ENCODE data around the gene SYNPO. TPM values are rescaled to one million over a fixed set of nuclear protein-coding genes. Genes with fewer than 3 reads are reported as not detected.

Gene SYNPO
- total and polyA plus RNA-seq, 5 donors from 2014 or later, result 0.07 TPM; not detected in 4

GRCh38 chr5:150598006-150598405, 42.5 kb upstream of the SYNPO start:
- no peak overlapping the region for H3K4me3 Mint-ChIP-seq
- H3K27me3 ChIP-seq (ENCODE audit: control insufficient read depth, insufficient read depth, low read length), result no peaks in the 10 kb centered on the region
- H3K9me3 Mint-ChIP-seq, result no peaks in the 10 kb centered on the region
- H3K27ac Mint-ChIP-seq, result no peak overlapping the region
- no peaks in the 10 kb centered on the region for H3K36me3 Mint-ChIP-seq
- no peak overlapping the region for H3K4me3 ChIP-seq (ENCODE audit: low read depth, low read length)
- no peaks in the 10 kb centered on the region for H3K4me1 ChIP-seq (ENCODE audit: control insufficient read depth, insufficient read depth, low read length, poor library complexity, severe bottlenecking)
- no peaks in the 10 kb centered on the region for H3K36me3 ChIP-seq (ENCODE audit: control insufficient read depth, insufficient read depth, low read length)
- no peak for ATAC-seq (ENCODE audit: low read depth in 2 of 2)
- peaks cover 4% of the 10 kb centered on the region for H3K27me3 Mint-ChIP-seq
- no peak overlapping the region for H3K27ac ChIP-seq (ENCODE audit: insufficient read depth, low read length, poor library complexity, severe bottlenecking)
- no peaks in the 10 kb centered on the region for H3K4me1 Mint-ChIP-seq
- no peak for DNase-seq
- no peaks in the 10 kb centered on the region for H3K9me3 ChIP-seq (ENCODE audit: control insufficient read depth in 2 of 2, low read length in 2 of 2)

GRCh38 chr5:150598821-150599273, 41.6 kb upstream of the SYNPO start:
- Mint-ChIP-seq H3K27ac (no peak overlapping the region), H3K36me3 (no peaks in the 10 kb centered on the region), H3K9me3 (no peaks in the 10 kb centered on the region), H3K4me3 (no peak overlapping the region), H3K4me1 (no peaks in the 10 kb centered on the region), H3K27me3 (peaks cover 4% of the 10 kb centered on the region)
- Histone ChIP-seq H3K27ac (ENCODE audit: insufficient read depth, low read length, poor library complexity, severe bottlenecking) (no peak overlapping the region), H3K9me3 (ENCODE audit: control insufficient read depth in 2 of 2, low read length in 2 of 2) (no peaks in the 10 kb centered on the region), H3K36me3 (ENCODE audit: control insufficient read depth, insufficient read depth, low read length) (no peaks in the 10 kb centered on the region), H3K4me1 (ENCODE audit: control insufficient read depth, insufficient read depth, low read length, poor library complexity, severe bottlenecking) (no peaks in the 10 kb centered on the region), H3K4me3 (ENCODE audit: low read depth, low read length) (no peak overlapping the region), H3K27me3 (ENCODE audit: control insufficient read depth, insufficient read depth, low read length) (no peaks in the 10 kb centered on the region)
- DNase-seq (no peak), ATAC-seq (ENCODE audit: low read depth in 2 of 2) (no peak)

- Histone ChIP-seq H3K4me3 (ENCODE audit: low read depth, low read length) (no peak overlapping the region), H3K4me1 (ENCODE audit: control insufficient read depth, insufficient read depth, low read length, poor library complexity, severe bottlenecking) (no peaks in the 10 kb centered on the region), H3K27ac (ENCODE audit: insufficient read depth, low read length, poor library complexity, severe bottlenecking) (no peak overlapping the region), H3K36me3 (ENCODE audit: control insufficient read depth, insufficient read depth, low read length) (no peaks in the 10 kb centered on the region), H3K9me3 (ENCODE audit: control insufficient read depth in 2 of 2, low read length in 2 of 2) (no peaks in the 10 kb centered on the region), H3K27me3 (ENCODE audit: control insufficient read depth, insufficient read depth, low read length) (no peaks in the 10 kb centered on the region)
- Mint-ChIP-seq H3K27ac (no peak overlapping the region), H3K9me3 (no peaks in the 10 kb centered on the region), H3K27me3 (peaks cover 4% of the 10 kb centered on the region), H3K4me3 (no peak overlapping the region), H3K4me1 (no peaks in the 10 kb centered on the region), H3K36me3 (no peaks in the 10 kb centered on the region)
- no peak for ATAC-seq (ENCODE audit: low read depth in 2 of 2)
- DNase-seq, result no peak
These were observed 41.2 kb upstream of the SYNPO start for GRCh38 chr5:150599281-150599680.

- H3K27me3 ChIP-seq (ENCODE audit: control insufficient read depth, insufficient read depth, low read length), result no peaks in the 10 kb centered on the region
- H3K4me3 ChIP-seq (ENCODE audit: low read depth, low read length), result no peak overlapping the region
- Mint-ChIP-seq H3K9me3 (no peaks in the 10 kb centered on the region), H3K27ac (no peak overlapping the region), H3K4me1 (no peaks in the 10 kb centered on the region), H3K4me3 (no peak overlapping the region), H3K27me3 (peaks cover 4% of the 10 kb centered on the region), H3K36me3 (no peaks in the 10 kb centered on the region)
- no peaks in the 10 kb centered on the region for H3K9me3 ChIP-seq (ENCODE audit: control insufficient read depth in 2 of 2, low read length in 2 of 2)
- DNase-seq (no peak), ATAC-seq (ENCODE audit: low read depth in 2 of 2) (no peak)
- no peaks in the 10 kb centered on the region for H3K36me3 ChIP-seq (ENCODE audit: control insufficient read depth, insufficient read depth, low read length)
- H3K4me1 ChIP-seq (ENCODE audit: control insufficient read depth, insufficient read depth, low read length, poor library complexity, severe bottlenecking), result no peaks in the 10 kb centered on the region
- no peak overlapping the region for H3K27ac ChIP-seq (ENCODE audit: insufficient read depth, low read length, poor library complexity, severe bottlenecking)
These were observed 40.4 kb upstream of the SYNPO start for GRCh38 chr5:150599917-150600511.

- no peaks in the 10 kb centered on the region for H3K4me1 ChIP-seq (ENCODE audit: control insufficient read depth, insufficient read depth, low read length, poor library complexity, severe bottlenecking)
- no peak overlapping the region for H3K4me3 ChIP-seq (ENCODE audit: low read depth, low read length)
- ATAC-seq (ENCODE audit: low read depth in 2 of 2) (no peak), DNase-seq (no peak)
- no peaks in the 10 kb centered on the region for H3K9me3 ChIP-seq (ENCODE audit: control insufficient read depth in 2 of 2, low read length in 2 of 2)
- Mint-ChIP-seq H3K4me1 (no peaks in the 10 kb centered on the region), H3K9me3 (no peaks in the 10 kb centered on the region), H3K27ac (no peak overlapping the region), H3K36me3 (no peaks in the 10 kb centered on the region), H3K27me3 (peaks cover 4% of the 10 kb centered on the region), H3K4me3 (no peak overlapping the region)
- H3K27me3 ChIP-seq (ENCODE audit: control insufficient read depth, insufficient read depth, low read length), result no peaks in the 10 kb centered on the region
- no peak overlapping the region for H3K27ac ChIP-seq (ENCODE audit: insufficient read depth, low read length, poor library complexity, severe bottlenecking)
- no peaks in the 10 kb centered on the region for H3K36me3 ChIP-seq (ENCODE audit: control insufficient read depth, insufficient read depth, low read length)
These were observed 39.6 kb upstream of the SYNPO start for GRCh38 chr5:150600616-150601490.

GRCh38 chr5:150601491-150602345, 38.7 kb upstream of the SYNPO start:
- Mint-ChIP-seq H3K36me3 (no peaks in the 10 kb centered on the region), H3K4me3 (no peak overlapping the region), H3K9me3 (peaks cover 0 to under 1% (median 0%) of the 10 kb centered on the region in 7 donors), H3K27ac (no peak overlapping the region), H3K27me3 (peaks cover 4% of the 10 kb centered on the region), H3K4me1 (no peaks in the 10 kb centered on the region)
- Histone ChIP-seq H3K4me1 (ENCODE audit: control insufficient read depth, insufficient read depth, low read length, poor library complexity, severe bottlenecking) (no peaks in the 10 kb centered on the region), H3K36me3 (ENCODE audit: control insufficient read depth, insufficient read depth, low read length) (no peaks in the 10 kb centered on the region), H3K27ac (ENCODE audit: insufficient read depth, low read length, poor library complexity, severe bottlenecking) (no peak overlapping the region), H3K9me3 (ENCODE audit: control insufficient read depth in 2 of 2, low read length in 2 of 2) (no peaks in the 10 kb centered on the region), H3K4me3 (ENCODE audit: low read depth, low read length) (no peak overlapping the region), H3K27me3 (ENCODE audit: control insufficient read depth, insufficient read depth, low read length) (no peaks in the 10 kb centered on the region)
- DNase-seq (no peak), ATAC-seq (ENCODE audit: low read depth in 2 of 2) (no peak)

- Mint-ChIP-seq H3K27me3 (peaks cover 4% of the 10 kb centered on the region), H3K36me3 (no peaks in the 10 kb centered on the region), H3K4me1 (no peaks in the 10 kb centered on the region), H3K9me3 (peaks cover 0 to 2% (median 0%) of the 10 kb centered on the region in 7 donors), H3K4me3 (no peak overlapping the region), H3K27ac (no peak overlapping the region)
- H3K9me3 ChIP-seq (ENCODE audit: control insufficient read depth in 2 of 2, low read length in 2 of 2), result no peaks in the 10 kb centered on the region
- H3K4me3 ChIP-seq (ENCODE audit: low read depth, low read length), result no peak overlapping the region
- no peaks in the 10 kb centered on the region for H3K36me3 ChIP-seq (ENCODE audit: control insufficient read depth, insufficient read depth, low read length)
- no peak overlapping the region for H3K27ac ChIP-seq (ENCODE audit: insufficient read depth, low read length, poor library complexity, severe bottlenecking)
- H3K27me3 ChIP-seq (ENCODE audit: control insufficient read depth, insufficient read depth, low read length), result no peaks in the 10 kb centered on the region
- ATAC-seq (ENCODE audit: low read depth in 2 of 2) (no peak), DNase-seq (no peak)
- H3K4me1 ChIP-seq (ENCODE audit: control insufficient read depth, insufficient read depth, low read length, poor library complexity, severe bottlenecking), result no peaks in the 10 kb centered on the region
These were observed 37.4 kb upstream of the SYNPO start for GRCh38 chr5:150603052-150603451.

Data from CD4-positive, CD25-positive, alpha-beta regulatory T cell (primary cell).